KOPT-K1 (cell line): Measurements from ENCODE around the gene ZFAND2B.

ENCODE experiments used
- H3K27ac ChIP-seq: fragments of 200-600 bp; sonication (generic); 2 replicates; pipeline ENCODE4 v1.5.1; 2016; ENCODE audit warnings: antibody characterized with exemption, mild to moderate bottlenecking, low read depth, low read length; ENCODE audit not compliant: poor library complexity, severe bottlenecking
- H3K36me3 ChIP-seq: fragments of 200-600 bp; sonication (generic); 2 replicates; pipeline ENCODE4 v1.5.1; 2017; ENCODE audit warnings: antibody characterized with exemption, mild to moderate bottlenecking, low read length, moderate library complexity; ENCODE audit not compliant: insufficient read depth
- H3K9me3 ChIP-seq: fragments of 200-600 bp; sonication (generic); 2 replicates; pipeline ENCODE4 v1.5.1; 2017; ENCODE audit warnings: antibody characterized with exemption, low read length, mild to moderate bottlenecking; ENCODE audit not compliant: insufficient read depth, poor library complexity, severe bottlenecking

ZFAND2B gene

DNA sequence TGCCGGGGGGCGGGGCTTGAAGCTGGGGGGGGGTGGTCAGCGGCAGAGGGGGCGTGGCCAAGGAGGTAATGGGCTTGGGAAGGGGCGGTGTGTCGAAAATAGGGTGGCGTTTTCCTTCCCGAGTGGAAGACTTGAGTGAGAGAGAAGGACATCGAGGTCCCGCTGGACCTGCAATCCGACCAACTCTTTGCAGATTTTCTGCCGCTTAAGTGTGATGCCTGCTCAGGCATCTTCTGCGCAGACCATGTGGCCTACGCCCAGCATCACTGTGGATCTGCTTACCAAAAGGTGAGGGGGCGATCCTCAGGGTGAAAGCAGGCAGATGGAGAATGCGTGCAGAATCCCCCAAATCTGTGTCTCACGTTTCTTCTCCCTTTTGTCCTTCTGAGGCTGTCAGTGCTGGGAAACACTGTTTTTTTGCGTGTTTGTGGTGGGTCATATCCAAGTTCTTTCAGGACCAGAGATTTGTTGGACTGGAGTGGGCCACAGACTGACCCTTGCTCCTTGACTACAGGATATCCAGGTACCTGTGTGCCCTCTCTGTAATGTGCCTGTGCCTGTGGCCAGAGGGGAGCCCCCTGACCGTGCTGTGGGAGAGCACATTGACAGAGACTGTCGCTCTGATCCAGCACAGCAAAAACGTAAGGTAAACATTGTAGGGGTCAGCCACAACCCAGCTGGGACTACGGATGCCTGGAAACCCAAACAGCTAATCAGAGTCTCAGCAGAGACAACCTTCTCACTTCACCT, 727 bp downstream of the ZFAND2B start:
- H3K36me3 ChIP-seq = peaks cover 29% of the 10 kb centered on the region; the same call in 1 of the 2 replicates
- peak overlapping the region; percentile 84 for H3K27ac ChIP-seq
- H3K9me3 ChIP-seq = no peaks in the 10 kb centered on the region

DNA sequence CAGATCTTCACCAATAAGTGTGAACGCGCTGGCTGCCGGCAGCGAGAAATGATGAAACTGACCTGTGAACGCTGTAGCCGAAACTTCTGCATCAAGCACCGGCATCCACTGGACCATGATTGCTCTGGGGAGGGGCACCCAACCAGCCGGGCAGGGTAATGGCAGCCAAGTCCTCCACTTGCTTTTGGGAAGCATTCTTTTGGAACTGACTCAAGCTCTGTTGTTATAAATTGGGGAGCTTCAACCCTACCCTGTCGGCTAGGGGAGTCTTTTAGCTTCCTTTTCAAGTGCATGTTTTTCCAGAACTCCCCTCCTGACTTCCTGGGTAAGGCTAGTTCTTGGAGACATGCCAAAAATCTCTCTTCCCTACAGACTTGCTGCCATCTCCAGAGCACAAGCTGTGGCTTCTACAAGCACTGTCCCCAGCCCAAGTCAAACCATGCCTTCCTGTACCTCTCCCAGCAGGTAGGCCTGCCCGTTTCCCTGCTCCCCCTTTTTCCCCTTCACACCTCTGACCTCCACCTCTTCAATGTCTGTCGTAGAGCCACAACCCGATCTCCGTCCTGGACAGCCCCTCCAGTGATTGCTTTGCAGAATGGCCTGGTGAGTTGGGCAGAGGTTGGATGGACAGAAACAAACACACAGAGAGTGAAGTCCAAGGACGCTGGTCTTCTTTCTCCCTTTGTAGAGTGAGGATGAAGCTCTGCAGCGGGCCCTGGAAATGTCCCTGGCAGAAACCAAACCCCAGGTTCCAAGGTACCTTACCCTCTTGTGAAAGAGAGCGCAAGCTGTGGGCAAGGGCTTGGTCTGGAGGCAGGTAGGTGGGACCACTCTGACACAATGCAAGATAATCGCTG, 1.5 kb downstream of the ZFAND2B start:
- Histone ChIP-seq H3K9me3 (no peaks in the 10 kb centered on the region), H3K36me3 (peaks cover 36% of the 10 kb centered on the region; the same call in 1 of the 2 replicates), H3K27ac (peak overlapping the region; percentile 84)

DNA sequence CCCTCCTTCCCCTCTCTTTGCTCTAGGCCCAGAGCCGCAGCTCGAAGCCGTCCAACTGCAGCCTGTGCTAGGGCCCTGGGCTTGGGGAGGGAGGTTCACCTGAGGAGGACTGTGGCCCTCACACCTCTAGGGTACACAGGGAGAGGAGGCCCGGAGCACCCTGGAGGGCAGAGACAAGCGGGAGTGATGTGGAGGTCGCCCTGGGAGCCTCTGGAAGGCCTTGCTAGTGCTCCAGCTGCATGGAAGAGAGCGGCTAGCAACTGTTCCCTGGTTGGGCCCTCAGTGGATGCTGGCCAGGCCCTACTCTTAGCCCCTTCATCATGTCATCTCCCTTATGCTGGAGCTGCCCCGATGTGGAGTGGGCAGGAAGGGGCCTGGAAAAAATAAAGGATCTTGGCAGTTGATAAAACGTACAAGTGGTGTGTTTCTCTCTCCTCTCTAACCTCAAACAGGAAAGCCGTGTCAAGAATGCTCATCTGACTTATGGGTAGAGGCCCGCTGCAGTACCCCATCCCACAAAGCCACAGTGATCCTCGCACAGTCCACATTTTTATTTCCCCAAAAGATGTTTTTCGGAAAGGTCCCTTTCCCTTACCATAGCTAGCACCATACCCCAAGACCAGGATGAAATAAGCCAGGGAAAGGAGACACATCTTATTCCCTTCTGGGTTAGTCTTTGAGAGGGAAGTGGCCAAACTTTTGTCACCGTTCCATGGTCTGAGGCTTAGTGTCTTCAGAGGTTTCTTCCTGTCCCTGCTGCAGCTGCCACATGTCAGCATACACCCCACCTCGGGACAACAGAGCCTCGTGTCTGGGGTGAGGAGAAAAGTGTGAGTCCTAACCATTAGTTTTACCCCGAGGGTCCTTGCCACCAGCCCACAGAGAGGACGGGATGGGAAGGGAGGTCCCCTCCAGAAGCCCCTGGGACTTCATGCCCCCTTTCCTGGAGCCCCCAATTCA, 2.9 kb downstream of the ZFAND2B start:
- H3K36me3 ChIP-seq = peaks cover 48% of the 10 kb centered on the region; the same call in 1 of the 2 replicates
- peak overlapping the region; percentile 84 for H3K27ac ChIP-seq
- H3K9me3 ChIP-seq = no peaks in the 10 kb centered on the region

DNA sequence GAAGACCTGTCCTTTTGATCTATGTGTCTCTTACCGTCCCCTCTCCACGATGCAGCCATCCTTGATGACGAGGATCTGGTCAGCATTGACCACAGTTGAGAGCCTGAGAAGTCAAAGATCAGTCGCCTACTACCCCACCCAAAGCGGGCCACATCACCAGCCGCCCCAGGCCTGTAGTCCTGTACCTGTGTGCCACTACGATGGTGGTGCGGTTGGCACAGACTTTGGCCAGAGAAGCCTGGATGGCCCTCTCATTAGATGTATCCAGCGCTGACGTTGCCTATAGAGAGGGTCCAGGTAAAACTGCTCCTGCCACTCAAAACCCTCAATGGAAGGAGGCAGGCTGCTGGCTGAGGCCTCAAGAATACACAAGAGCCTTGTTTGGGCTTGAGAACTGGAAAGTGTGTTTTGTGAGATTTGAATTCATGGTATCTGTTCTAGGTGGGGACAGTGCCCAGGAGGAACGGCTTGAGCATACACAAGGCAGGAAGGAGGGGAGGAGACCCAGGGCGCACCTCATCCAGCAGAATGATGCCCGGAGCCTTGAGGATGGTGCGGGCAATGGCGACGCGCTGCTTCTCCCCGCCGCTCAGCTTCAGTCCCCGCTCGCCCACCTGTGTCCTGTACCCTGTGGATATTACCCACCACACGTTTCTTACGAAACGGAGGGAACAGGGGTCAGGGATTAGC, 3.8 kb downstream of the ZFAND2B start:
- Histone ChIP-seq H3K27ac (peak overlapping the region; percentile 84), H3K9me3 (no peaks in the 10 kb centered on the region), H3K36me3 (peaks cover 53% of the 10 kb centered on the region; the same call in 1 of the 2 replicates)

DNA sequence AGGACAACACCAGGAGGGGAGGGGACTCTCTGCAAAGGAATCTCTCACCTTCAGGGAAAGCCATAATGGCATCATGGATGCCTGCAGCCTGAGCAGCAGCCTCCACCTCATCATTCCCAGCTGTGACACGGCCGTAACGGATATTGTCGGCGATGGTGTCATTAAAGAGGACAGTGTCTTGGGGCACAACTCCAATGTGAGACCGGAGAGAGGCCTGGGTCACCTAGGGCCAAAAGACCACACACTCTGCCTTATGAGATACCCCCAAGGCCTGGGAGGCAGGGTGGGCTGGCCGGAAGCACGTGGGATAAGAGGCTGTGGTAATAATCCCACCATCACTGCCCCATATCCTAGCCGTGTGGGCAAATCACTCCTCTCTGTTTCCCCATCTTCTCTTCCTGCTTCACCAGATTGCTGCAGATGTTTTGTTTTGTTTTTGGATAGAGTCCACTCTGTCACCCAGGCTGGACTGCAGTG, 4.3 kb downstream of the ZFAND2B start:
- peaks cover 53% of the 10 kb centered on the region; the same call in 1 of the 2 replicates for H3K36me3 ChIP-seq
- H3K27ac ChIP-seq = peak overlapping the region; percentile 84
- H3K9me3 ChIP-seq = no peaks in the 10 kb centered on the region

DNA sequence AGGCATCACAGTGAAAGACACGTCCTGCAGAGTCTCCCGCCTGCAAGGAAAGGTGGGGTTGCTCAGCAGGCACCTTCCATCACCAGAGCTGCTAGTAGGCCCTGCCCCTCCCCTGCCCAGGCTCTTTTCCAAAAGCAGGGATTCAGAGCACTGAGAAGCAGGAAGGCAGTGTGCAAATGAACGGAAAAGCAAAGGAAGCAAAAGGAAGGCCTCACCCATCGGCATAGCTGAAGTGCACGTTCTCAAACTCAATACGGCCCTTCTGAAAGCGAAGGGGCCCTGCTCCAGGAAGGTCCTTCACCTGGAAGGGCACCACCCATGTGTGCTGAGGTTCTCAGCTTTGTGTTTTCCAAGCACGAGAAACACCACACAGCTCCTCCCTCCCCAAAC, 6.4 kb downstream of the ZFAND2B start:
- peaks cover 49% of the 10 kb centered on the region; the same call in 1 of the 2 replicates for H3K36me3 ChIP-seq

DNA sequence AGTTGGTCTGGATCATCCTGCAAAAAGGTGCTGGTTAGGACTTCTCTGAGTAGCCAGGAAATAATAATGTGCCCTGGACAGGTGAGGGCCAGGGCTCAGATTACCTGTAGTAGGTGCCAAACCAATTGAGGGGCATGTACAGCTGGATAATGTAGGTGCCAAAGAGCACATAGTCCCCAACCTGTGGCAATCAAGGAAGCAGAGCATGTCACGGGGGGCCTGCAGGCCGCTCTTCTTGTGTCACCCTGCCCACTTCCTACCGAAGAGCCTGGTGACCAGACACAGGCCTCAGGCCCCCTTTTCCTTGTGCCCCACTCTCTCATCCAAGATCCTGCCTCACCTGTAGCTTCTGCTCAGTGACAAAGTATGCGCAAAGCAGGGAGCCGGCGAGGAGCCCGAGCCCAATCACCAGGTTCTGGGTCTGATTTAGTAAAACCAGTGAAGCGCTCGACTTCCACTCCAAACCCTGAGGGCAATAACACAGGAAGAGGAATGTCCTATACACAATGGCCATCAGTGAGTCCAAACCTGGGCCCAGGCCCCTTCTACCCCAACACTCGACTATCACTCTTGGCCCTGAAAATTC, 7.0 kb downstream of the ZFAND2B start:
- Histone ChIP-seq H3K9me3 (no peaks in the 10 kb centered on the region), H3K36me3 (peaks cover 43% of the 10 kb centered on the region; the same call in 1 of the 2 replicates), H3K27ac (no peak overlapping the region)

More for the DNA sequence above, 6.4 kb downstream of the ZFAND2B start:
- no peaks in the 10 kb centered on the region for H3K9me3 ChIP-seq
- H3K27ac ChIP-seq = no peak overlapping the region

DNA sequence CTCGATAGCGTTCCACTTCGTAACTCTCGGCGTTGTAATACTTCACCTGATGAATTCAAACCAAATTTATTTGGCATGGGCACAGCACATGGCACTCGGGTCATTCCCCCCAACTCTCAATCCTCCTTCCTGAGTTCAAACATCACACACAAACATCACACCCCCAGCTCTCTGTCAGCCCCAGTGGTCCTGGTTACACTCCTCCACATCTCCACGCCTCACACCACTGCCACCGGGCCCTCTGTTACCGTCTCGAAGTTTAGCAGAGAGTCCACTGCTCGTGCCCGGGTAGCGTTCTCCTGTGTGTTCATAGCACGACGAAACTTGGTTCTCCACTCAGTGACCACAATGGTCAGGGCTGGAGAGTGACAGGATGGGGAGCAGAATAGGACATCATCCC, 7.6 kb downstream of the ZFAND2B start:
- Histone ChIP-seq H3K9me3 (no peaks in the 10 kb centered on the region), H3K27ac (no peak overlapping the region), H3K36me3 (peaks cover 37% of the 10 kb centered on the region; the same call in 1 of the 2 replicates)

DNA sequence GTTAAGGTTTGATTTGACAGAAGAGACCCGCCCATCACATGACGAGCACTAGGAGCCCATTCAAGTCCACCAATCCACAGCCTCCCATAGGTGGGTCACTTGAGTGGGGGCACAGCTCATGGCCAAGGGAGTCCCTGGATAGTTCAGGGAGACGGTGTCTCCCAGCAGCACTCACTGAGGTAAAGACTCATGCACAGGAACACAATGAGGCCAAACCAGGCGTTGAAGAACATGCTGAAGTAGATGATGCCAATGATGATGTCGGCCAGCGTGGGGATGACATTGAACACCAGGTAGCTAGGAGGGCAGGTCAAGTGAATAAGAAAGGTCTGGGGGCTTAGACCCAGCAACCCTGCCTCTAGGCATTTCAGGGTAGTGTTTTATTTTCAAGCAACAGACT, 8.2 kb downstream of the ZFAND2B start:
- Histone ChIP-seq H3K27ac (no peak overlapping the region), H3K9me3 (no peaks in the 10 kb centered on the region), H3K36me3 (peaks cover 38% of the 10 kb centered on the region; the same call in 1 of the 2 replicates)

DNA sequence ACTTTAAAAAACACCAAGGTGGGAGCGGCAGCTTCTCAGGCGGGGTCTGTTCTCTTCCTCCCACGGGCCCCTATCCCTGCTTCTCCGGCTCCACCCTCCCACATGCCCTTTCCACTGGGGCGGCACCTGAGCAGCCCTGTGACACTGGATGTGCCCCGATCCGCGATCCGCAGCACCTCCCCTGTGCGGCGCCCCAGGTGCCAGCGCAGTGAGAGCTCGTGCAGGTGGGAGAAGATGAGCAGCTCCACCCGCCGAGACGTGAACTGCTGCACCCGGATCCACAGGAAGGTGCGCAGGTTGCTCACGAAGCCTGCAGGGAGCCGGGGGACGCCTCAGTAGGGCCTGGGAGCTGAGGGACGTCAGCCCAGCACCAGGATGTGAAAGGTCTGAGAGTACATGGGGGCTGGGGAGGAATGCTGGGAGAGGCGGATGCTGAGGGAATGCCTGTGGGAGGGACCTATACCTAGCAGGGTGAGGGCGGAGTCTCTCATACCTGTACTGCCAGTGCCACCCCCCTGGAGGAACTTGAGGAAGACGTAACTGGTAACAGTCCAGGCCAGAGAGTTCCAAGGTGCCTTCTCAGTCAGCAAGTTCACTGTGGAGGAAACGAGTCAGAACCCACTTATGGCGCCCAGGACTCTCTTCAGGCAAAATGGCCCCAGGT, 9.4 kb downstream of the ZFAND2B start:
- Histone ChIP-seq H3K9me3 (no peaks in the 10 kb centered on the region), H3K36me3 (peaks cover 43% of the 10 kb centered on the region), H3K27ac (no peak overlapping the region)

DNA sequence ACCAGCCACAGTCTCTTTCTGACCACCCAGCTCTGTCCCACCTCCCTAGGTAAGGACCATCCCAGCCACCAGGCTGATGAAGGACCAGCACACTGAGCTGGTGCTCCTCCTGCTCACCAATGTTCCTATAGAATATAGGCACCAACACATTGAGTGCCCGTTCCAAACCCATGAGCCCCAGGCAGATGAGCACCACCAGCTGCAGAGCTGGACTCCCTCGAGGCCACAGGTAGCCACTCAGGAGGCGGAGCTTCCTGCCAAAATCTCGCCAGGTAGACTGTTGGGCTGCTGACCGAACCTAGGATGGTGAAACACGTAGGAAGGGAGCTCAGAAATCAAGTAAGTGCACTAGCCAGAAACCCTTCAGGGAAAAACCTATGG, 9.9 kb downstream of the ZFAND2B start:
- no peak overlapping the region for H3K27ac ChIP-seq
- no peaks in the 10 kb centered on the region for H3K9me3 ChIP-seq
- peaks cover 48% of the 10 kb centered on the region for H3K36me3 ChIP-seq

DNA sequence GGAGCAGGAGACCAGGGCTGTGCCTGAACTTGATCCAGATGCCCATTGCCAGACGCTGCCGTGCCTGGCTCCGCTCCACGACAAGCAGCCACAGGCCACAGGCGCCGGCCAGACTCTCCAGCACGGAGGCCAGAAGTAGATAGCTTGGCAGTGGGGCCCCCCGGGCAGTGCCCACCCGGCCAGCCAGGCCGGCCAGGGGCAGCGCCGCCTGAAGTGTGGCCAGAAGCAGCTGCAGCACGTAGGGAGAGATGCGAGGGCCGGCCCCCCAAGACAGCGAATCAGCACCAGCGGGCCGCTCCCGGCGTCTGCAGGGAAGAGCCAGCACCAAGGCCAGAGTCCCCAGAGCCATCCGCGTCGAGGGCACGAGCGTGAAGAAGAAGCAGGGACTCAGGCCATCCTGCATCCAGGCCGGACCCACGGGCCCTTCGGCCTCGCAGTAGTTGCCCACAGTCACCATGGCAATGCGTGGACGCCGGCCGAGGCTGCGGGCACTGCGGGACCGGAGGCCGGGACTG, 11.7 kb downstream of the ZFAND2B start:
- no peaks in the 10 kb centered on the region for H3K9me3 ChIP-seq
- H3K27ac ChIP-seq = no peak overlapping the region
- H3K36me3 ChIP-seq = peaks cover 52% of the 10 kb centered on the region
